Glomerular visceral epithelial cell (primary cell): ENCODE measurements around the gene SAE1.

Source experiments
- DNase-seq: peaks from one replicate; pipeline ENCODE4 v3.0.0-alpha.2; 2016; ENCODE audit errors: extremely low spot score

SAE1 gene

GRCh38 chr19:47221080-47221841 is 90.6 kb downstream of the SAE1 start:
- DNase-seq, result no peak

DNA sequence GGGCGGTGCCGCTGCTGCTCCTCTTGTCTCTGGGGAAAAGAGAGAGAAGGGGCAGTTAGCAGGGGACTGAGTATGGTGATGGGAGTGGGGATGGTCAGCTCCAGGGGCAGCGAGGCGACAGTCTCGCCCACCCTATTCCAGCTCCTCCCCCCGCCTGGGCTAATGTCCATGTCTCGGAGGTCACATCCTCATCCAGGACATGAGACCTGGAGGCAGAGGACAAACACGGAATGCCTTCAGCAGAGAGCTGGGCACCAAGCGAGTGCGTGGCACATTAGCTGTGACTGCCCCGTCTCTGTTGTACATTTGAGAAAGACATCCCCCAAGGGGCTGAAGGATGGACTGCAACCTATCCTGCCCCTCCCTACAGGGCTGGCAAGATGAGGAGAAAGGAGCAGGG is 91.3 kb downstream of the SAE1 start:
- no peak for DNase-seq

DNA sequence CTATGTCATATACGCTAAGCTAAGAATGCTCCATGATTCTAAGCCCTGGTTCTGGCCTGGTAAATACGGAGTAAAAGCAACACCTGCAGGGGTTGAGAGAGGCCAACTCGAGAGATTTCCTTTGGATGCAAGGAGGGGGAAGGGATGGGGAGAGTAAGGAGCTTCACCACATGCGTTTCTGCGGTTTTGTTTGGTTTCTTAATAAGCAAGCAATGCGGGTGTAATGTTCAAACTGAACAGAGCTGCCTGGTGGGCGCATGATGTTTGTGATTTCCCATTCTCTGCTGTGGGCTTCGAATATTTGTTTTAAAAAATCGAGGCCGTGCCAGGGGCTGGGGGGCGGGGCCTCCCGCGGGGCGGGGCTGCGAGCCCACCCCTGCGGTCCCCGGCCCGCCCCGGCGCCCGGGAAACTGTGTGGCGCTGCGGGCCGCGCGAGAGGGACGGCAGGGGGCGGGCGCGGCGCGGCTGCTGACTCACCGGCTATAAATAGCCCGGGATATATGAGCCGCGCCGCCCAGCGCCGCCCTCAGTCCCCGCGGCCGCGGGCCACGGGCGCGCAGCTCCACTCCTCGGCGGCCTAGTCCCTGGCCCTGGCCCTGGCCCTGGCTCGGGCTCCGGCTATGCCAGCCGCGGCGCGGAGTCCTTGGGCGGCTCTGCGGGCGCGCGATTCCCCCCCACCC is 95.3 kb downstream of the SAE1 start:
- peak; percentile 94 for DNase-seq

- peak; percentile 90 for DNase-seq
These were observed 96.1 kb downstream of the SAE1 start for GRCh38 chr19:47226426-47227351.

- peak; percentile 95 for DNase-seq
These were observed 96.9 kb downstream of the SAE1 start for GRCh38 chr19:47227352-47228167.

DNA sequence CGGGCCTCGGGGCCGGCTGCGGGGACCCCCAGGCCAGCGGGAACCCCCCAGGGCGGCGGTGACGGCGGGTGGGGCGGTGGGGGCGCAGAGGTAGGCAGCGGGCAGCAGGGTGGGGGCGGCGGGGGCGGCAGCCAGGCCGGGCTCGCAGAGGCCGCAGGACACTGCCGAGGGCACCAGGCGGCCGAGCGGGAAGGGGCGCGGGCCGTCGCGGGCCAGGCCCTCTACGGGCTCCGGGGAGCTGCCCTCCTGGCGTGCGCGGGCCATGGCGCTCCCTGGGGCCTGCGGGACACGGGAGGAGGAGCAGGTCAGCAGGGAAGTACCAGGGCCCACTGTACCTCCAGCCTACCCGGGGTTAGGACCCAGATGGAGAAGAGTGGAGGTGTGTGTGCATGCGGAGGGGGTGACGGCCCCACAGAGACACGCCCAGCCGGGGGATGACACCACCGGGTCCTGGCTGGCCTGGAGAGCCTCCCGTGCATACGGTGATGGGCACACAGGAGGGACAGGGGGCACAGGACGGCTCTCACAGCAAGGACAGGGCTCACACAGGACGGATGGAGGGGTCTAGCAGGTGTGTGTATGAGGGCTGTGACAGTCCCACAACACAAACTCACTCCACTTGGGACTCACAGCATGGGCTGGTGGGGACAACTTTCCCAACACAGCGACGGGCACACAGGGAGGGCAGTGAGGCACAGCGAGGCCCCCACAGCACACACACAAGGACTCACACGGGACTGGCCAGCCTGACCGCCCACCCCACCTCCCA is 97.7 kb downstream of the SAE1 start:
- peak; percentile 73 for DNase-seq

- no peak for DNase-seq
These were observed 98.5 kb downstream of the SAE1 start for GRCh38 chr19:47228937-47229675.

DNA sequence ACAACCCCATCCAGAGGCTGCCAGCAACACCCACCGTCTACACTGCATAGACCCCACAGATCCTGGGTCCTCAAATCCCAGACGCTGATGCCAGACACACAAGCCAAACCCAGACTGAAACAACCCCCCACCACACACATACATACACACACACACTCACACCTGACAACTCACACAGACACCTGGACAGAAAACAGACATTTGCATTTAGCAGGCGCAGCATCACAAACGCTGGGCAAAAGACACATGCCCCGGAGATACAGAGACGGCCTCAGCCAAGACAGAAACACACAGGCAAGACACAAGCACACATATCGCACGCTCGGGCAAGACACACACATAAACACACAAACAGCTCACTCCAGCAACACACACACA is 99.0 kb downstream of the SAE1 start:
- no peak for DNase-seq

DNA sequence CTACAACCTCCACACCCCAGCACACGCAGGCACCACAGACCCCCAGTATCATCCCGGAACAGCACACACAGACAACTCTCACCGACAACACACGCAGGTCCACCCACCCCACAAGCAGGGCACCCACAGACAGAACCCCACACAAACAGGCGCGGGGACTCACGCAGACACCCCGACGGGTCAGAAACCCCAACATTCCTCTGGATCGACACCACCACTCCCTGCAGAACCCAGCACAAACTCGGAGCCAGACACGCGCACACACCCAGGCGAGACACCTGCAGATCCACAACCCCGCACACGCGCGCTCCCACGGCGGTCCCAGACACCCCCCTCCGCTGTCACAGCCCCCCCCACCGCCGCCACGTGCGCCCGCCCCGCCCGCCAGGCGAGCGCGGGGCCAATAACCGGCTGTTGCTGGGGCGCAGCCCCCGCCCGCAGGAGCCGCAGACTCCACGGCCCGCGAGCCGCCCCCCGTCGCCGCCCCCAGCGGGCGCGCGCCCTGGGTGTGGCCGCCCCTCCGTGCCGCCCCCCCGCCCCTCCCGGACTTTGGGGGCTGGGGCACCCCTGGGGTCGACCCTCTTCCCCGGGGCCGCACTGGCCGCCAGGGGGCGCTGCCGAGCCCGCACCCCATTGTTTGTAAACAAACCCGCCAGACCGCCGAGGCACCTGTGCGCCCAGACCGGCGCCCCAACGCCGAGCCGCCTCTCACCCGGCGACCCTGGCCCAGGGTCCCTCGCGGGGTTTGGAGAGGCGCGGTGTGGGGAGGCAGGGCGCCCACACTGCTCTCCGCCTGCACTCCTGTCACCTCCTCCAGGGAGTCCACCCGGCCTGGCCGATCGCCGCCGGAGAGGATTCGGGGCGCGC is 99.7 kb downstream of the SAE1 start:
- DNase-seq, result peak; percentile 65

DNA sequence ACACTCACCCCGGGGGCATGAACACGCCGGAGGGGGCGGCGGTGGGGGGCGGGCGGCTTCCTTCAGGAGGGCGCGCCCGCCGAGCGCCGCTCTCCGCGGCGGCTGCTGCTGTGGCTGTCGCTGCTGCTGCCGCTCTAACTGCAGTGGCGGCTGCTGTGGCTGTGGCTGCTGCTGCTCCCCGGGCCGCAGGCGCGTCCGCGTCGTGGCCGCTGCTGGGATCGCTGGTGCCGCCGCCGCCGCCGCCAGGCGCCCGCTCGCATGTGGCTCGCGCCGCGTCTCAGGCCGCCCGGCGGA is 100.2 kb downstream of the SAE1 start, which contains the start of gene BBC3:
Gene BBC3, minus strand, starts transcription at position 279 of the 294 bp plus-strand sequence. CDS start 2,768 bp downstream, outside the sequence.
- DNase-seq, result no peak

- peak; percentile 93 for DNase-seq
These were observed 100.8 kb downstream of the SAE1 start for GRCh38 chr19:47231215-47232054.

GRCh38 chr19:47232422-47233211 is 102.0 kb downstream of the SAE1 start:
- peak; percentile 80 for DNase-seq

DNA sequence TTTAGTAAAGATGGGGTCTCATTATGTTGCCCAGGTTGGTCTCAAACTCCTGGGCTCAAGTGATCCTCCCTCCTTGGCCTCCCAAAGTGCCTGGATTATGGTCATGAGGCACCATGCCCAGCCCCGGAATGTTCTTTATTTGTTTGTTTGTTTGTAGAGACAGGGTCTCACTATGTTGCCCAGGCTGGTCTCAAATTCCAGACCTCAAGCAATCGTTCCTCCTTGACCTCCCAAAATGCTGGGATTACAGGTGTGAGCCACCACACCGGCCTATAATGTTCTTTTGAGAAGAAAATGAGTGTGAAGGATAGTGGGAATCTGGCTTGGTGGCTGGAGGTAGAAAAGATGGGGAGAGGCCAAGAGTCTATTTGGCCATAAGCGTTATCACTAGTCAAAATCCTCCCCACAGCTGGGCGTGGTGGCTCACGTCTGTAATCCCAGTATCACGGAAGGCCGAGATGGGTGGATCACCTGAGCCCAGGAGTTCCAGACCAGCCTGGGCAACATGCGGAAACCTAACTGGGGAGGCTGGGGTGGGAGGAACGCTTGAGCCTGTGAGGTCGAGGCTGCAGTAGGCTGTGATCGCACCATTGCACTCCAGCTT is 105.5 kb downstream of the SAE1 start:
- no peak for DNase-seq

DNA sequence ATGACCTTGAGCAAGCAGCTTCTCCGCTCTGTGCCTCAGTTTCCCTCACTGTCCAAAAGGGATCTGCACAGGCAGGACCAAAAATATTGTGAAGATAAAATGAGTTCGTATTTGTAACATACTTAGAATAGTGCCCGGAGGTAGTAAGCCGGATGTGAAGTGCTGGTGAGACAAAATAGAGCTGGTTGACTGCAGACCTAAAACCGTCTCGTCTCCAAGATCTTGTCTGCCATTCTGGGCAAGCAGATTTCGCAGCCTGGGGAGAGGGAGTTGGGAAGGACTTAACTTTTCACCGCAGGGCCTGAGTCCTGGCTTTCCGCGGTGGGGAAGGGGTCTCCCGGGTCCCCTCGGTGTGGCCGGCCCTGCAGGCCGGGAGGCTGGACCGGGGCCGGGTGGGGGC is 108.5 kb downstream of the SAE1 start:
- no peak for DNase-seq

DNA sequence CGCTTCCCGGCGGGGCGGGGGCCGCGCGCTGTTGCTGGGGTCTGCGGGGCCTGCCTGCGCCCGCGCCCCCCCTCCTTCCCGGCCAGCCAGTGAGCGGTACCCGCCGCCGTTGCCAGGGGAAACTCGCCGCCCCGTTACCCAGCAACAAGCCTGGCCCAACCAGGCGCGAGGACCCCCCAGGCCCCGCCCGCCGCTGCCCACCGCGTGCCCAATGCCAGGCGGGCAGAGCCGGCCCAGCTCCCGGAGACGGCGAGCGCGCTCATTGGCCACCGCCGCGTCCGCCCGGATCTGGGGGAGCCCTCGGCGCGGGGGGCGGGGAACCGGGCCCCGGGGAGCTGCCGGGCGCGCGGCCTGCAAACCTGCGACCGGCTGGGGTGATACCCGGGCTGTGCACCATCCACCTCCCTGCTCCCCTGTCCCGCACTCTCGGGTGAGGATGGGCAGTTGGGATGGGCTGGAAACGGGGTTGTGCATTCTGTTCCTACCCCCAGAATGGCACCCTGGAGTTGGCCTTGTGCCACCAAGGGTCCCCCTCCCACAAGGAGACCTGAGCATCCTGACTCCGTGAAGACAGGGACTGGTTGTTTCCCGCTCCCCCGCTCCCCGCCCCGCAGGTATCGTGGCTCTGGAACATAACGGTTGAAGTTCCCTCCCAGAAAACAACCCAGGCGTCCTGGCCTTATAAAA is 109.1 kb downstream of the SAE1 start:
- peak; percentile 69 for DNase-seq

GRCh38 chr19:47240556-47240955 is 109.9 kb downstream of the SAE1 start:
- DNase-seq, result no peak
